Skin epidermis (tissue), 12 donors: ENCODE results near the gene RFK.
"Not testable (repeated sequence)": the region's sequence is repeated elsewhere in the genome, so short reads cannot be mapped to it uniquely, and the experiment has no call there.

ENCODE experiments used
- H3K27ac ChIP-seq, 21 experiments: fragments of 200-600 bp; sonication (generic) in 11 of 21; one replicate each; pipeline ENCODE4 v1.5.0; 2020; ENCODE audit warnings: mild to moderate bottlenecking in 3 of 21, inconsistent platforms in 2 of 21, moderate library complexity in 2 of 21
- H3K4me3 ChIP-seq, 7 experiments: fragments of 200-600 bp; sonication (generic) in 2 of 7; one replicate each; pipeline ENCODE4 v1.5.0; 2020; ENCODE audit warnings: inconsistent platforms in 2 of 7, mild to moderate bottlenecking in 2 of 7, moderate library complexity in 1 of 7

RFK gene

GRCh38 chr9:76394195-76394959, at the start of gene RFK:
Gene RFK (minus strand): TSS chr9:76394426. CDS start chr9:76394171, 255 bp downstream.
- H3K4me3 ChIP-seq = peak within 1 kb of the TSS; percentile 67 to 96 (median 89)
- peak within 1 kb of the TSS; percentile 69 to 98 (median 89) for H3K27ac ChIP-seq

- Histone ChIP-seq H3K27ac (peak overlapping the region in 3 of 21 experiments; percentile 6 to 14 (median 6)), H3K4me3 (no peak overlapping the region)
Measured at GRCh38 chr9:76443887-76444286, 49.7 kb upstream of the RFK start.

GRCh38 chr9:76441551-76442322, 47.5 kb upstream of the RFK start:
- Histone ChIP-seq H3K4me3 (no peak overlapping the region), H3K27ac (peak overlapping the region in 2 of 21 experiments; percentile 35 to 65)

- Histone ChIP-seq H3K27ac (no peak overlapping the region), H3K4me3 (no peak overlapping the region)
Measured at GRCh38 chr9:76438841-76439588, 44.8 kb upstream of the RFK start.

- not testable (repeated sequence) for H3K27ac ChIP-seq
Measured at GRCh38 chr9:76437017-76437699, 42.9 kb upstream of the RFK start.

GRCh38 chr9:76434897-76435296, 40.7 kb upstream of the RFK start:
- H3K27ac ChIP-seq, H3K4me3 ChIP-seq: not testable (repeated sequence)

More at GRCh38 chr9:76437017-76437699, 42.9 kb upstream of the RFK start:
- H3K4me3 ChIP-seq = not testable (repeated sequence)

GRCh38 chr9:76433836-76434235, 39.6 kb upstream of the RFK start:
- Histone ChIP-seq H3K4me3 (no peak overlapping the region), H3K27ac (no peak overlapping the region)

GRCh38 chr9:76433406-76433805, 39.2 kb upstream of the RFK start:
- Histone ChIP-seq H3K4me3 (no peak overlapping the region), H3K27ac (no peak overlapping the region)

- Histone ChIP-seq H3K27ac (no peak overlapping the region), H3K4me3 (no peak overlapping the region)
Measured at GRCh38 chr9:76431601-76432000, 37.4 kb upstream of the RFK start.

- H3K4me3 ChIP-seq = no peak overlapping the region
- H3K27ac ChIP-seq = no peak overlapping the region
Measured at GRCh38 chr9:76426807-76427419, 32.7 kb upstream of the RFK start.

GRCh38 chr9:76425677-76426453, 31.6 kb upstream of the RFK start:
- H3K27ac ChIP-seq = no peak overlapping the region
- no peak overlapping the region for H3K4me3 ChIP-seq

- no peak overlapping the region for H3K27ac ChIP-seq
Measured at GRCh38 chr9:76424491-76424890, 30.3 kb upstream of the RFK start.

GRCh38 chr9:76423216-76424177, 29.3 kb upstream of the RFK start:
- no peak overlapping the region for H3K27ac ChIP-seq

More at GRCh38 chr9:76424491-76424890, 30.3 kb upstream of the RFK start:
- H3K4me3 ChIP-seq = no peak overlapping the region

GRCh38 chr9:76419782-76420380, 25.7 kb upstream of the RFK start:
- Histone ChIP-seq H3K4me3 (no peak overlapping the region), H3K27ac (no peak overlapping the region)

More at GRCh38 chr9:76423216-76424177, 29.3 kb upstream of the RFK start:
- no peak overlapping the region for H3K4me3 ChIP-seq

- no peak overlapping the region for H3K4me3 ChIP-seq
- H3K27ac ChIP-seq = no peak overlapping the region
Measured at GRCh38 chr9:76417394-76417793, 23.2 kb upstream of the RFK start.

- no peak overlapping the region for H3K27ac ChIP-seq
- H3K4me3 ChIP-seq = no peak overlapping the region
Measured at GRCh38 chr9:76415731-76416130, 21.5 kb upstream of the RFK start.

- no peak overlapping the region for H3K27ac ChIP-seq
- H3K4me3 ChIP-seq = no peak overlapping the region
Measured at GRCh38 chr9:76415154-76415553, 20.9 kb upstream of the RFK start.
